ENCODE results near the gene PSD4. TPM values are rescaled to one million over a fixed set of nuclear protein-coding genes. Genes with fewer than 3 reads are reported as not detected.

The PSD4 gene
- polyA plus RNA-seq, 1 donor from 2014 or later, result 0.67 TPM

GRCh38 chr2:113164930-113165585 lies 8.7 kb upstream of the PSD4 start:
- H3K9me3 ChIP-seq (ENCODE audit: low read length), result no peaks in the 10 kb centered on the region
- H3K27ac ChIP-seq (ENCODE audit: low read length), result no peak overlapping the region
- no peak overlapping the region for H2AFZ ChIP-seq (ENCODE audit: low read depth, low read length)
- no peaks in the 10 kb centered on the region for H4K20me1 ChIP-seq (ENCODE audit: insufficient read depth)
- no peak for TF ChIP-seq SMC3 (conservative IDR thresholded peaks at IDR 0.05; ENCODE audit: poor library complexity)
- no peak for TF ChIP-seq POLR2AphosphoS5 (IDR thresholded peaks at IDR 0.05)
- TF ChIP-seq EZH2 (IDR thresholded peaks at IDR 0.05; ENCODE audit: borderline replicate concordance, insufficient read depth, low read length, poor library complexity, severe bottlenecking), result no peak
- TF ChIP-seq RAD21 (conservative IDR thresholded peaks at IDR 0.05), result no peak
- TF ChIP-seq MXI1 (conservative IDR thresholded peaks at IDR 0.05; ENCODE audit: poor library complexity, severe bottlenecking), result no peak
- no peak for TF ChIP-seq REST (IDR thresholded peaks at IDR 0.05; ENCODE audit: borderline replicate concordance)
- no peak for TF ChIP-seq TAF1 (IDR thresholded peaks at IDR 0.05; ENCODE audit: low read depth)
- TF ChIP-seq EP300 (conservative IDR thresholded peaks at IDR 0.05; ENCODE audit: poor library complexity, severe bottlenecking), result no peak
- TF ChIP-seq CTCF (IDR thresholded peaks at IDR 0.05; ENCODE audit: poor library complexity, severe bottlenecking), result no peak
- H3K27me3 ChIP-seq (ENCODE audit: insufficient read depth, low read depth, low read length), result no peaks in the 10 kb centered on the region
- H3F3A ChIP-seq (ENCODE audit: insufficient read depth, low read length, poor library complexity, severe bottlenecking), result no peaks in the 10 kb centered on the region
- H3K79me2 ChIP-seq (replicated peaks; ENCODE audit: insufficient read depth, low read length), result no peaks in the 10 kb centered on the region
- no peaks in the 10 kb centered on the region for H3K9me2 ChIP-seq (ENCODE audit: insufficient read depth, low read length)
- H3K4me3 ChIP-seq (ENCODE audit: low read length), result no peak overlapping the region
- no peaks in the 10 kb centered on the region for H3K36me3 ChIP-seq (ENCODE audit: insufficient read depth, low read length)
- no peak overlapping the region for H3K9ac ChIP-seq (ENCODE audit: low read length)
- no peak overlapping the region for H3K4me2 ChIP-seq (ENCODE audit: low read length)

- Histone ChIP-seq H3K4me3 (ENCODE audit: low read length) (no peak overlapping the region), H2AFZ (ENCODE audit: low read depth, low read length) (no peak overlapping the region), H3K27me3 (ENCODE audit: insufficient read depth, low read depth, low read length) (no peaks in the 10 kb centered on the region), H3K79me2 (replicated peaks; ENCODE audit: insufficient read depth, low read length) (no peaks in the 10 kb centered on the region), H3K9me2 (ENCODE audit: insufficient read depth, low read length) (no peaks in the 10 kb centered on the region), H3K9me3 (ENCODE audit: low read length) (no peaks in the 10 kb centered on the region), H3K27ac (ENCODE audit: low read length) (no peak overlapping the region), H3K36me3 (ENCODE audit: insufficient read depth, low read length) (no peaks in the 10 kb centered on the region), H3F3A (ENCODE audit: insufficient read depth, low read length, poor library complexity, severe bottlenecking) (no peaks in the 10 kb centered on the region), H3K9ac (ENCODE audit: low read length) (no peak overlapping the region), H3K4me2 (ENCODE audit: low read length) (no peak overlapping the region), H4K20me1 (ENCODE audit: insufficient read depth) (no peaks in the 10 kb centered on the region)
- TF ChIP-seq RAD21 (conservative IDR thresholded peaks at IDR 0.05) (no peak), SMC3 (conservative IDR thresholded peaks at IDR 0.05; ENCODE audit: poor library complexity) (no peak), REST (IDR thresholded peaks at IDR 0.05; ENCODE audit: borderline replicate concordance) (no peak), TAF1 (IDR thresholded peaks at IDR 0.05; ENCODE audit: low read depth) (no peak), CTCF (IDR thresholded peaks at IDR 0.05; ENCODE audit: poor library complexity, severe bottlenecking) (no peak), EZH2 (IDR thresholded peaks at IDR 0.05; ENCODE audit: borderline replicate concordance, insufficient read depth, low read length, poor library complexity, severe bottlenecking) (no peak), MXI1 (conservative IDR thresholded peaks at IDR 0.05; ENCODE audit: poor library complexity, severe bottlenecking) (no peak), EP300 (conservative IDR thresholded peaks at IDR 0.05; ENCODE audit: poor library complexity, severe bottlenecking) (no peak), POLR2AphosphoS5 (IDR thresholded peaks at IDR 0.05) (no peak)
Observed at GRCh38 chr2:113166187-113166645, 7.6 kb upstream of the PSD4 start.
